K562 (cell line): Measurements from ENCODE around the gene RARRES2. TPM values are rescaled to one million over a fixed set of nuclear protein-coding genes. Genes with fewer than 3 reads are reported as not detected.
A peak's percentile ranks its signal among the peaks of the same experiment; 100 is the strongest.

Experiments
- E2F8 ChIP-seq: fragments of 450-650 bp; IDR thresholded peaks from 2 replicates; pipeline ENCODE4 v1.7.1; 2018; ENCODE audit warnings: mild to moderate bottlenecking, low read depth; ENCODE audit not compliant: partially characterized antibody
- FOSL1 ChIP-seq: fragments of 200-800 bp; sonication (Bioruptor generic); conservative IDR thresholded peaks from 2 replicates; pipeline ENCODE4 v1.6.1; 2016; ENCODE audit warnings: missing genetic modification characterization, missing compliant biosample characterization
- HMG20A ChIP-seq: fragments of 450-650 bp; formaldehyde crosslinking; conservative IDR thresholded peaks from 2 replicates; pipeline ENCODE4 v1.4.0; 2020; ENCODE audit warnings: mild to moderate bottlenecking, mixed read lengths
- JUND ChIP-seq, 2 experiments: IDR thresholded peaks; 2 replicates in 1 of 2; 3 replicates in 1 of 2; pipeline ENCODE4 v1.6.1; 2011; ENCODE audit warnings: borderline replicate concordance in 2 of 2, low read depth in 2 of 2, low read length in 2 of 2, improper control_type of control experiment in 1 of 2, missing biosample characterization in 1 of 2, missing genetic modification characterization in 1 of 2, missing genetic modification reagents in 1 of 2
- KDM1A ChIP-seq, 2 experiments: fragments of 450-650 bp; IDR thresholded peaks; 2 replicates each; pipeline ENCODE4 v1.6.1; 2016; ENCODE audit warnings: mild to moderate bottlenecking in 2 of 2
- KDM5B ChIP-seq: fragments of 200-600 bp; sonication (generic); IDR thresholded peaks from 2 replicates; pipeline ENCODE4 v1.6.1; 2012; ENCODE audit warnings: low read depth, mild to moderate bottlenecking, moderate library complexity, low read length, control low read depth, inconsistent platforms; ENCODE audit not compliant: insufficient replicate concordance
- MEIS2 ChIP-seq: fragments of 450-650 bp; IDR thresholded peaks from 2 replicates; pipeline ENCODE4 v1.6.1; 2014; ENCODE audit warnings: mild to moderate bottlenecking; ENCODE audit not compliant: partially characterized antibody
- MXD1 ChIP-seq: fragments of 250-450 bp; sonication (Bioruptor Pico); IDR thresholded peaks from 2 replicates; pipeline ENCODE4 v1.8.0; 2021; ENCODE audit warnings: borderline replicate concordance, mild to moderate bottlenecking, moderate library complexity; ENCODE audit not compliant: poor library complexity, severe bottlenecking
- NR2C1 ChIP-seq, 2 experiments: fragments of 450-650 bp; IDR thresholded peaks; 2 replicates each; pipeline ENCODE4 v1.6.1; 2017; ENCODE audit warnings: mild to moderate bottlenecking in 2 of 2, antibody characterized with exemption in 1 of 2, inconsistent platforms in 1 of 2, missing compliant biosample characterization in 1 of 2, missing genetic modification characterization in 1 of 2
- NRF1 ChIP-seq, 2 experiments: fragments of 450-650 bp; IDR thresholded peaks in 1 of 2; conservative IDR thresholded peaks in 1 of 2; 2 replicates each; pipeline ENCODE4 v1.6.1; 2014; ENCODE audit warnings: mild to moderate bottlenecking in 2 of 2
- ZNF318 ChIP-seq, 2 experiments: fragments of 450-650 bp; IDR thresholded peaks; 2 replicates each; pipeline ENCODE4 v1.6.1; 2016; ENCODE audit warnings: mild to moderate bottlenecking in 2 of 2, borderline replicate concordance in 1 of 2, low read depth in 1 of 2, moderate library complexity in 1 of 2
- polyA plus RNA-seq, 8 experiments: library from polyadenylated mRNA; depleted of rRNA in 4 of 8; stranded (reverse) in 5 of 8; unstranded in 3 of 8; fragments of >200 nt; fragmentation: Nextera tagmentation in 2 of 8; fragmentation: Illumina TruSeq in 1 of 8; extraction: Ambion mirVana in 2 of 8; extraction: Trizol in 1 of 8; gene quantifications; 2 replicates each; pipeline versions ENCODE4 v1.2.1 to v1.2.3, GENCODE V29; 2011 to 2014; ENCODE audit warnings: inconsistent platforms in 1 of 8, missing spikeins in 1 of 8
- total RNA-seq, 7 experiments: library from RNA; depleted of rRNA in 6 of 7; stranded (reverse); fragments of >200 nt in 6 of 7; fragmentation: Illumina TruSeq in 2 of 7; extraction: Trizol in 2 of 7; gene quantifications; 2 replicates each; pipeline versions ENCODE4 v1.2.1 to v1.2.3, GENCODE V29; 2011 to 2021; ENCODE audit warnings: low replicate concordance in 1 of 7

The RARRES2 gene
- total and polyA plus RNA-seq, 9 of the 15 experiments (the other 6 are each of a cell fraction or from before 2014, with no cell fraction given): 0.11 to 1.7 (median 0.23) TPM; not detected in 6

GRCh38 chr7:150365673-150366398 is 24.4 kb upstream of the RARRES2 start (continued):
- TF ChIP-seq ZNF318 (IDR thresholded peaks at IDR 0.05; ENCODE audit: borderline replicate concordance in 1 of 2, low read depth in 1 of 2) (no peak), MXD1 (CRISPR knock-in tag) (no peak), KDM5B (no peak), NR2C1 (IDR thresholded peaks at IDR 0.05) (no peak), NR2C1 (tag; IDR thresholded peaks at IDR 0.05) (no peak), NRF1 (conservative IDR thresholded peaks at IDR 0.05 in 1 of 2, IDR thresholded peaks at IDR 0.05 in 1 of 2) (no peak; a peak in 1 of 4 replicates), MEIS2 (peak; percentile 62), HMG20A (CRISPR knock-in tag) (no peak), FOSL1 (tag) (no peak), KDM1A (IDR thresholded peaks at IDR 0.05) (peak; percentile 82 to 87), E2F8 (no peak), JUND (IDR thresholded peaks at IDR 0.05; ENCODE audit: borderline replicate concordance, low read depth, low read length) (no peak), JUND (tag; IDR thresholded peaks at IDR 0.05; ENCODE audit: borderline replicate concordance, low read depth, low read length) (no peak)
